Stimulated activated CD8-positive, alpha-beta memory T cell treated with anti-CD3 and anti-CD28 coated beads, Interleukin-12 subunit alpha, Interleukin-12 subunit beta, amount 100 ng/mL, for 24 hours (primary cell): ENCODE measurements around the gene NEK2.
"Not testable (repeated sequence)": the region's sequence is repeated elsewhere in the genome, so short reads cannot be mapped to it uniquely, and the experiment has no call there.

Experiments
- DNase-seq: peaks from one replicate; pipeline ENCODE4 v3.0.0-alpha.2; 2020; ENCODE audit errors: extremely low read depth

Gene NEK2

DNA sequence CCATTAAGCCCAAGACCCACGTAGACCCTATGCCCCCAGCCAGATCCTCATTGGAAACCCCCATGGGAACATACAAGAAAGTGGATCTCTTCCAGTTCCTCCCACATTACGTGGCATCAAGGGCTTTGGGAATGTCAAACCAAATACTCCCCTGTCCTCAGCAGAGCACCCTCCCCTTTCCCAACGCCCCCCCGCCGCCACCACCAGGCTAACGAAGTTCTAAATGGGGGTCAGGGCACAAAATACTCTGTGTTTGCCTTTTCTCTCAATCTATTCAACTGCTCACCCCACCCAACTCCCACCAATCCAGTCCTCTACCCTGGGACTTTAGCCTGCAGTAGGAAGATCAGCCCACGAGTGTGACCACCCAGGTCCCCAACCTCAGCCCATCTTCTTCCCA is 24.5 kb downstream of the NEK2 start:
- no peak for DNase-seq

DNA sequence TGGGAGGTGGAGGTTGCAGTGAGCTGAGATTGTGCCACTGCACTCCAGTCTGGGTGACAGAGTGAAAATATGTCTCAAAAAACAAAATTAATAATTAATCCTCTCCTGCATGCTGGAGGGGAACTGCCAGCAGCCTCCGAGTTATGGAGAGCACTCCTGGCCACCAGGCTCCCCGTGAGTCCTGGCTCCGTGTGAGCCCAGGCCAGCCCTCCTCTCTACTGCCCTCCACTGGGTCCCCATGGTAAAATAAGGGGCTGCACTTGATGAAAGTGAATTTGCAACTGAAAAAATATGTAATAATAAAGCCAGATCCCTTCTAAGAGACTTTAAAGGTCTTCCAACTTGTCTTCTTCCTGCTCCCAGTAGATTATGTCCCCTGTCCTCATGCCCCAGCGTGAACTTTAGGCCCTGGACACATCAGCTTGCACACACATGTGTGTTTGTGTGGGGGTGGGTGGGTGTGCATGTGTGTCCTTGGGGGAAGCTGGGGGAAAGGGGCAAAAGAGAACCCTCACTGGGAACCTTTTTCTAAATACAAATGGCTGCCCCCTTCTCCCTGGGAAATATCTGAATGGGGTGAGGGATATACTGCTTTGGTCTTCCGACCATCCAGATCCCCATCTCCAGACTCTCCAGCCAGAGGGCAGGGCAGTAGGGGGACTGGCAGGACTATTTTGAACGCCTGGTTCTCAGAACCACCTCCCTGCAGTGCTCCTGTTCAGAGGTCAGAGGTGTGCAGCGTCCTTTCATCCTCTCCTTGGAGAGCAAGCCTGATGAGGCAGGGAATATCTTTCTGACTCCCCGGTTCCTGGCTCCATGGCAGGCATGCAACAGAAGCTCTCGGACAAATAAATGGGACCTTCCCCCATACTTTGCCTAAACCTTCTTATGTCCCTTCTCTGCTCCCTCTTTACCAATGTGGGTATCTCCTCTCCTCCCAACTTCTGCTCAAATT is 26.2 kb downstream of the NEK2 start:
- DNase-seq = no peak

DNA sequence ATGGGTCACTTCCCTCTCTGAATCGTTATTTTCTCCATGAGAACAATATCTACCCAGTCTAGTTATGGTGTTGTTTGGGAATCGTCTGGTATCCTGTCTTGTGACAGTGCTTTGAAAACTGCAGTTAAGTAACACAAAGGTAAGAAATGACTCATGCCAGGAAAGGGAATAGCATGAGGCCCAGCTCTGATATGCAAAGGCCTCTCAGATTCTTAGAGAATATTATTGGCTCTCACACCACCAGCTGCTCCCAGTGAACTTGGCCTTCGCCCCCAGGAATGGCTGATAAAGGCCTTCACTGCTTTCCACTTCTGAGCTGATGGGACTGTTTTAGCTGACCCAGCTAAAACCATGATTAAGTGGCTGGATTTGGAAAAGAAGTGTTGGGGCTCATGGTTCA is 27.1 kb downstream of the NEK2 start:
- DNase-seq = no peak

DNA sequence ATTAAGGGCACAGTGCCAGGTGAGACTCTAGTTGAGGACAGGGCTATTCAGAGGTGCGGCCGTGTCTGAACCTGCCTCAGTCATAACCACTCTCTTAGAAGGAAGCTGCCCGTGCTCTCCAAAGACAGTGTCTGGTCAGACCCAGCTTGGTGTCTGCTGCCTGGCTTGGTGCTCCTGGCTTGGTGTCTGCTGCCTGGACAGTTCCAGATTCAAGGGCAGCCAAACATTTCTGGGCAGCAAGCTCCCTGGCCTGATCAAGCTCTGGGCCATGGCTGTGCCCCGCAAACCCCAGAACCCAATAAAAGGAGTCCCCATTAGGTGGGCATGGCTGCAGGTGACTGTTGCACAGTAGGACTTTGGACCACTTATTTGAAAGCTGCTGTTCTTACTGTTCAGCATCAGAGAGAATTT is 27.7 kb downstream of the NEK2 start:
- no peak for DNase-seq

DNA sequence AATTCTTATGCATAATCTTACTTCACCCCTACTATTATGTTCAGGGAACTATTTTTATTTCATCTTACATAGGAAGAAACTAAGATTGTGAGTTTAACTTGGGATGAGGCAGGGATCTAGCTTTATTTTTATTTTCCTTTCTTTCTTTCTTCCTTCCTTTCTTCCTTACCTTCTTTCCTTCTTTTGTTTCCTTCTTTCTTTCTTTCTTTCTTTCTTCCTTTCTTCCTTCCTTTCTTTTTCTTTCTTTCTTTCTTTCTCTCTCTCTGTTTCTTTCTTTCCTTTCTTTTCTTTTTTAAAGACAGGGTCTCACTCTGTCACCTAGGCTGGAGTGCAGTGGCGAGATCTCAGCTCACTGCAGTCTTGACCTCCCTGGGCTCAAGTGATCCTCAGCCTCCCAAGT is 28.9 kb downstream of the NEK2 start:
- DNase-seq = no peak

DNA sequence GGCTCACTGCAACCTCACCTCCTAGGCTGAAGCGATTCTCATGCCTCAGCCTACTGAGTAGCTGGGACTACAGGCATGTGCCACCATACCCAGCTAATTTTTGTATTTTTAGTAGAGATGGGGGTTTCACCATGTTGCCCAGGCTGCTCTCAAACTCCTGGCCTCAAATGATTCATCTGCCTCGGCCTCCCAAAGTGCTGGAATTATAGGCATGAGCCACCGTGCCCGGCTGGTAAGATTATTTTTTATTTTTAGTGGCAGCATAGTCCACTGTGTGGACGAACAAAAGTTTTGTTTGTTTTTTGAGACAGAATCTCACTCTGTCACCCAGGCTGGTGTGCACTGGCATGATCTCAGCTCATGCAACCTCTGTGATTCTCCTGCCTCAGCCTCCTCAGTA is 29.8 kb downstream of the NEK2 start:
- not testable (repeated sequence) for DNase-seq

DNA sequence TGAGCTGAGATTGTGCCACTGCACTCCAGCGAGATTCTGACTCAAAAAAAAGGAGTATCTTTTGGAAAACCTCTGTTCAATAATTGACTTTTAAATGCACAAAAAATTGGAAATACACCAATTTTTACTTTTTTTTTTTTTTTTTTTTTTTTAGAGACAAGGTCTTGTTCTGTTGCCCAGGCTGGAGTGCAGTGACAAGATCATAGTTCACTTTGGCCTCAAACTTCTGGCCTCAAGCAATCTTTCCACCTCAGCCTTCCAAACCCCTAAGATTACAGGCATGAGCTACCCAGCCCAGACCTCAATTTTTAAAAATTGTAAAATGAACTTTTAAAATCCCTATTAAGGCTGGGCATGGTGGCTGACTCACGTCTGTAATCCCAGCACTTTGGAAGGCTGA is 30.8 kb downstream of the NEK2 start:
- no peak for DNase-seq

DNA sequence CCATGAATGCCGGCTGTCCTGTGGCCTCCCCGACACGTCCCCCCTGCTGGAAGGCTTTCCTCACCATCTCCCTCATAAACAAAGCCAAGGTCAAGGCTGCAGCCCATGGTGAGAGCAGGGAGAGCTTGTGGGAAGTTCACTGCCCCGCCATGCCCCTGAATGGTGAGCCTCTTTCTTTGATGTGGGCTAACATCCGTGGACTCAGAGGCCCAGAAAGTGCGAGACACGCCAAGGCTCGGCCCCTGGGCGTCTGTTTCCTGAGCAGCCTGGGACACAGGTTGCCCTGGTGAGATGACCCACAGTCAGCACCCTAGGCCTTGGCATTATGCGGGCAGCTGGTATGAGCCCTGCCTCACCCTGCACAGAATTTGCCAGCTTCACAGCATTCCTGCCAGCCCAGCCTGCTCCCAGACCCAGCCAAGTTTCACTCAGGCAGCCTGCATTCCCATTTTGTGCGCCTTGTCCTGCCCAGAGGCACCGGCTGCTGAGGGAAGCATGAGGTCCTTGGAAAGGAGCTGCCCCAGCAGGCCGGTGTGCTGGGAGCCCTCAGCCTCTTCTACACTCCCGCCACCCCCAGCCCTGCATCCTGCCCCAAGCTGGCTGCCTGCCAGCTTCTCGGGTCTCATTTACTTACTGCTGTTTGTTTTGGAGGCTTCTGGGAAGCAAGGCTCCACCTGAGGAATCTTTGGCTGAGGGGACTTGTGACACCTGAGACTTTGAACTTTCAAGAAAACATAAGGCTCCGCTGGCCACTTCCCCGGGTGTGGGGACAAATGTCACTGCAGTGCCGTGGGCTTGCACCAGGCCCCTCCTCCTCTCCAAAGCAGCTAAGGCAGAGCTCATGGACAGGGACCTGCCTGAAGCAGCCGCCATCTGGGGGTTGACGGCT is 31.9 kb downstream of the NEK2 start:
- DNase-seq = no peak

DNA sequence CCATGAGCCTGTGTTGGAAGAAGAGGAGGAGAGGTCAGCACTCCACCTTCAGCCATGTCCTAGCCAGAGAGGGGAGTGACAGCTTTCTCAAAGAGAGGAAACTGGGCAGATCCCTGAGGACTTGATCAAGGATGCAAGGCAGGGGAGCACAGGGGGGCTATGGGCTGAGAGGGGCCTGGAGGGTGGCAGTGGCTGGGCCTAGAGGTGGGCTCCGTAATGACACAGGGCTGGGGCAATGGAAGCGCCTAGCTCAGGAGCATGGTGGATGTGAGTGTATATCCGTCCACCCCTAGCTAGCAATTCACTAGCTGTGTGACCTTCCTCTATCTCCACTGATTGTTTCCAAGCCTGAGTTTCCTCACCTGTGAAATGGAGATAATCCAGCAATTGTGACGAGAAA is 32.6 kb downstream of the NEK2 start:
- DNase-seq = no peak

DNA sequence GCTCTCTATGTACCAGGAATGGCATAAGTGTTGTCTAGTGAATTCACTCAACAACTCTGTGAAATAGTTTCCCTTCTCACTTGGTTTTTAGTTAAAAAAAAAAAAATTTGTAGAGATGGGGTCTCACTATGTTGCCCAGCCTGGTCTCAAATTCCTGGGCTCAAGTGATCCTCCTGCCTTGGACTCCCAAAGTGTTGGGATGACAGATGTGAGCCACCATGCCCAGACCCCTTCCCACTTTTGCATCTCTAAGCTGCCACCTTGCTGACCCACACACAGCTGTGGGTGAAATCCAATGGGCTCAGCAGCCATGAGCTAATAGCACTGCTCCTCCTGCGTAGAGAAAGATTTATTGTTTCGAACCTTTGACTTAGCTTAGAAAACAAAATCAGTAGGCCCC is 33.5 kb downstream of the NEK2 start:
- DNase-seq = no peak

DNA sequence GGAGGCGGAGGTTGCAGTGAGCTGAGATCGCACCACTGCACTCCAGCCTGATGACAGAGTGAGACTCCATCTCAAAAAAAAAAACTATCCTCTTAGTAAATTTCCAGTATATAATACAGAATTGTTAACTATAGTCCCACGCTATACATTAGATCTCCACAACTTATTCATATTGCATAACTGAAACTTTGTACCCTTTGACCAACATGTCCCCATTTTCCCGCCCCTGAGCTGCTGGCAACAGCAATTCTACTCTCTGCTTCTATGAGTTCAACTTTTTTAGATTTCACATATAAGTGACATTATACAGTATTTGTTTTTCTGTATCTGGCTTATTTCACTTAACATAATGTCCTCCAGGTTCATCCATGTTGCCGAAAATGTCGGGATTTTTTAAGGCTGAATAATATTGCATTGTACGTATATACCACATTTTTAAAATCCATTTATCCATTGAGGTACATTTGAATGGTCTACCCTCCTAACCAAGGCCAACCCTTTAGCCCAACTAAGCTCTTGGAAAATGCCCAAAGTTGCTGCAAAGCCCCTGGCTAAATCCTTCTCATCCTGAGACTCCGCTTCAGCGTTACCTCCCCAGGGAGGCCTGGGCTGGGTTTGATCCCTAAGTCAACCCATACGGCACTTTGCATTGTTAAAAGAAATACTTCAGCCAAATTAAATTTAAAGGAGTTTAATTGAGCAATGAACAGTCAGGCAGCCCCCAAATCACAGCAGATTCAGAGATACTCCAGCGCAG is 34.2 kb downstream of the NEK2 start:
- no peak for DNase-seq

DNA sequence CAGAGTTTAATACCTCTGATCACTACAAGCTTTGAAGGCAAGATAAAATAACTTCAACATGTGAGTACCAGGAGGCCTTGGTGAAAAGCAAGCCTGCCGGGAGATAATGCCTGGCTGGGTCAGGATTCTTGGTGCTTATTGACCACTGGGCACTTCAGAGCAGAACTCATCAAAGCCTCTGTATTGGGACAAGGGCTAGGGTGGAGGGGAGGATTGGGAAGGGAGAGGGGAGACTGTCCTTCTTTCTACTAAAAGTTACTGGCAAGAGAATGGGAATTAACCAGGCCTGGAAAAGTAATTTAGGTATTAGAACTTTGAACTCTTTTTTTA is 35.2 kb downstream of the NEK2 start:
- DNase-seq = no peak

DNA sequence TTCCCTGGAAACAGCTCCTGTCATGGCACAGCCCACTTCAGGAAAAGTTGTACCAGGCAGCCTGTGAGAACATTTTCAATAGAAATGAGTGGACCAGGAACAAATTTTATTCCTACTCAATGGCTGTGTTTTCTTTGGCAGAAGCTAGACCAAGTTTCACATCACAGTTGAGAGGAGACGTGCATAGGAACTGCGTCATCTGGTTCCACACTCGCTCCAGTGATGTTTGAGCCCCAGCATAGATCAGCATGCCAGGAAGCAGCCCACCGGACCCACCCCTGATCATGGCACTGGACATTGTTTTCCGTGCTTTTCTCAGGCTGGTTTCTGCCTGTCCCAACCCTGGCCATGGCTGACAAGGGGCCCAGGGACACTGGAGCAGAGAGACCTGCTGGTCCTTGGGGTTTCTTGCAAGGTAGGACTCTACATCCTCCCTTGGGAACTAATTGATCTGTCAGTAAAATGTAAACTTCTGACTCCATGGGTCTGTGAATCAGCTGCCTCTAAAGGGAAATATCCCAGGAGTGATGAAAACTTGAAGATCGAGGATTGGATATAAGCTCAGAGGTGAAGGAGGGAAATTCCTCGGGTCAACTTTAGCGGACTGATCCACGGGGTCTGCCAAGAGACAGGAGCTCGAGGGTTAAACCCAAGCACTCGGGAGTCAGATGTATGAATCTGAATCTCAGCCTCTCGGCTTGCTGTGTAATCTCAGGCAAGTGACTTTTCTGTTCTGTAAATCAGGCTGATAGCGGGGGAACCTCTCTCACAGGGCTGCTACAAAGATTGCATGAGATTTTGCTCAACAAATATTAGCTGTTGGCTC is 35.7 kb downstream of the NEK2 start:
- no peak for DNase-seq

DNA sequence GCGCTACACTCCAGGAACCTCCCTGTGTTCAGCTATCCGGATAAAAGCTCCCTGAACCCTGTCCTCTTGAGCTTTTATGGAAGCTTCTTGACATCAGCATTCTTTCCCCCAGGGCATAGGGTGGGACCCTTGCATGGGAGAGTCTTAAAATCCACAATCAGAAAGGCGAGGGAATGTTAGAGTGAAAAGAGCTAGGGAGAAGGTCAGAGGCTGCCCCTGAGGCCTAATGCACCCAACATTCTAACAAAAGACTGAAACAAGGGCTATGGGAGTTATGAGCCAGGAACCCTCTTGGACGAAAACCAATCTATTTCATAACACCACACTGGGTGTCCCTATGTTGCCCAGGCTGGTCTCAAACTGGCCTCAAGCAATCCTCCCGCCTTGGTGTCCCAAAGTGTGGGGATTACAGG is 36.7 kb downstream of the NEK2 start:
- DNase-seq = no peak

DNA sequence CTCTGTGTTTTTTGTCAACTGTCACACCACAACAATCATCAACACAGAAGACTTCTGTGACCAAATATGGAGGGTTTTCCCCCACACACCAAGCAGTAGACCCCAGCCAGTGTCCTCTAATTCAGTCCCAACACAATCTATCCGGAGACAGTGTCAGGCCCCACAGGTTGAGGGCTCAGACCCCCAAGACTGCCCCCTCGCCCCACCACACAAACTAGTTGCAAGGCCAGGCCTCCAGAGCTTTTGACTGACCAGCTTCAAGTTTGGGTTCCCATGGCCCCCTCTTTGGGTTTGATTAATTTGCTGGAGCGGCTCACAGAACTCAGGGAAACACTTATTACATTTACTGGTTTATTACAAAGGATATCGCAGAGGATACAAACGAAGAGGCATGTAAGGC is 37.2 kb downstream of the NEK2 start:
- DNase-seq = no peak

DNA sequence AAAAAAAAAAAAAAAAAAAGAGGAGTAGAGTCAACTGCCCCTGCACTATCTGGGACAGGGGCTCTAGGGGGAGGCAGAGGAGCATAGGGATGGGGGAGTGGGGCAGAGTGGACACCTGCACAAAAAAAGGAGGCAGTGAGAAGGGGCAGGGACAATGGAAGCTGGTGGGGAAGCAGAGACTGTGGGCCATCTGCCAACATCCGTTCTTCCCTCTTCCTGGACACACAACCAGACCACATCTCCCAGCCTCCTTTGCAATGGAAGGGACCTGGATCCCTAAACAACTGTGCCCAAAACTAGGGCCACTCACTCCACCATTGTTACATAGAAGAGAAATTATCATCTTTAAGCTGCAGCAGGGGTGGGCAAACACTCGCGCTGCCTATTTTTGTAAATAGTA is 38.4 kb downstream of the NEK2 start:
- no peak for DNase-seq

DNA sequence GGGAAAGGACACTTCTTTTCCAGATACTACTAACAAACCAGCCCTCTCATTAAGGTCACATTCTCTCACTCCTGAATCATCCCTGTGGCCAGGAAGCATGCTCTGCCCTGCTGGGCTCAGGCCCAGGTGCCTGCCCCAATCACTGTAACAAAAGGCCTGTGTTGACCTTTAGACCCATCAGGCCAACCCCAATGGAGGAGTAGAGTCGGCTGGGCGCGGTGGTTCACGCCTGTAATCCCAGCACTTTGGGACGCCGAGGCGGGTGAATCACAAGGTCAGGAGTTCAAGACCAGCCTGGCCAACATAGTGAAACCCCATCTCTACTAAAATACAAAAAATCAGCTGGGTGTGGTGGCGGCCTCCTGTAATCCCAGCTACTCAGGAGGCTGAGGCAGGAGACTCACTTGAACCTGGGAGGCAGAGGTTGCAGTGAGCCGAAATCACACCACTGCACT is 38.8 kb downstream of the NEK2 start:
- not testable (repeated sequence) for DNase-seq

DNA sequence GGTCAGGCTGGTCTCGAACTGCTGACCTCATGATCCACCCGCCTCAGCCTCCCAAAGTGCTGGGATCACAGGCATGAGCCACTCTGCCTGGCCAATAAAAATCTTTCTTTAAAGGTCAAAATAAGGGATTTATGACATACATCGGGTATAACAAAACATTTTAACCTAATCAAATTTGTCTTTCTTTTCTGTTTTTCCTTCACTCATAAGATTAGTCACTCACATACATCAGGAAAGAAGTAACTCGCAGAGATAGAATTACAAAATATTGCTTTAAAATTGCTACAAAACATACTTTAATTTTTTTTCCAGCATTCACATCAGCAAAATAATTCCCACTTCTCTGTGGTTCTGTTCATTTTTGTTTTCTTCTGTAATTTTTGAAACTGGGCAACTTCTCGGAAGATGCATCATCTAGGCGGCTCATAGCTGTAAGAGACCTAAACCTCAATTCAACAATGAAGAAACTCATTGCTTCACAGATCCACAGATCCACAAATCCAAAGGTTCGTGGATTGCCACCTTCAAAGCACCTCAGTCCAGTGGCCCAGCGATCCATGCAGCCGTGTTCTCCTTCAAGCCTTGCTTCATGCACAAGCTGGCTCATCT is 39.7 kb downstream of the NEK2 start:
- DNase-seq = no peak

DNA sequence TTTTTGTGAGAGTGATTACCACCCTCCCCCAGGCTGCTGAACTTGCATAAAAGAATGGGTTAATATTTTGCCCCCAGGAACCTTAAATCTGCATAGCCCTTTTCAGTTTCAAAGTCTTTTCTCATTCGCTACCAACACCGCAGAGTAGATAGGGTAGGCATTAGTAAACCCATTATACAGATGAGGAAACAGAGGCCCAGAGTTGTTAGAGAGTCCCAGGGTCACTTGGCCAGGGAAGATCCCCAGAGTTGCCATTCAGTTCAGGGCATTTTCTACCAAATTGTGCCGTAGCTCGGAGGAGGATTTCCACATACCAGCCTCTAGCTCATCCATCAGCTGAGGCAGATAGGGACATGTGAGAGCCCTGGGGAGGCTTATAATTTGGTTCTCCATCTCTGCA is 40.5 kb downstream of the NEK2 start:
- DNase-seq = no peak

DNA sequence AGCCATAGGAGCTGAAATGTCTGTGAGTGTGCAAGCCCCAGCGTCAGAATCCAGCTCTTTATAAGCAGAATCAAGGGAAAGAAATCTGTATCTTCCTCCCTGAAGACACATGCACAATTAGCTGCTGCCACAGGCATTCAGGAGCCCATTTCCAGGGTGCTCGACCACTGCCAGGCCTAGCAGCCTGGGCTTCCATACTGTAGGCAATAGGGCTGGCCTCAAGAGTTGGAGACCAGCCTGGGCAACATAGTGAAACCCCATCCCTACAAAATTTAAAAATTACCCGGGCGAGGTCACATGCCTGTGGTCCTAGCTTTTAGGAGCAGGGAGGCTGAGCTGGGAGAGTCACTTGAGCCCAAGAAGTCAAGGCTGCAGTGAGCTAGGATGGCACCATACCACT is 41.0 kb downstream of the NEK2 start:
- DNase-seq = no peak

DNA sequence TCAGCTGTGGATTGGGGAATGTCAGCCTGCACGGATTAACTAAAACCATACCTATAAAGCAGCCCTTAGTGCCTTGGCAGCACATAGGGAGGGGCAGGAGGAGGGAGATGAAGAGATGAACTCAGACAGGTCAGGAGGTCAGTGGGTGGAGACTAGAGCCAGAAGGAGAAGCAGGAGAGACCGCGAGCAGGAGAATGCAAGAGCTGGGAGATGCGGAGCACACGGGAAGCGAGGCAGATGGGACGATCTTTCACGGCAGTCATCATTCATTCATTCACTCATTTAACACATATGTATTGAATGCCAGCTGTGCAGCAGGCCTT is 41.9 kb downstream of the NEK2 start:
- no peak for DNase-seq
